ENCODE measurements around the gene ITGB6.

GRCh38 chr2:160138406-160138805 lies 61.7 kb downstream of the ITGB6 start:
- TF ChIP-seq CTCF (IDR thresholded peaks at IDR 0.05) = no peak
- no peak for TF ChIP-seq POLR2A (IDR thresholded peaks at IDR 0.05)
- TF ChIP-seq POLR2AphosphoS5 (IDR thresholded peaks at IDR 0.05) = no peak
